ENCODE results near the gene U2SURP. TPM values are rescaled to one million over a fixed set of nuclear protein-coding genes. Genes with fewer than 3 reads are reported as not detected.

Gene U2SURP
- total RNA-seq, 1 donor from 2014 or later = 68.6 TPM

DNA sequence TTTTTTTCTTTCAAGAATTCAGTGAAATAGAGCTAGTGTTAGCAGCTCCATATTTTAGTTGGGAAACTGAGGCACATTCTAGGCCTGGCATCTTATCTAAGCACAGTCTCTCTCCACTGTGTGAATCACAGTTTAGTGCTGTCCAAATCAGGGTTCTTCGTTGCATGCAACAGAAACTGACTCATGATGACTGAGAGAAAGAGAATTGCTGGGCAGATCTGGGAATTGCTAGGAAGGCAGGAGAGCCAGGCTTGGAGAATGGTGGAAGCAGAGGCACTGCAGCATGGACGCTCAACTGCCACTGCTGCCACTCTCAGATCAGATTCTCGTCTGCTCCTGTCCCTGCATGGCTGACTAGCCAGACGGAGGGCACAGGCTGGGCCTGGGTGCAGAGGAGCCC, 77.5 kb downstream of the U2SURP start:
- DNase-seq (ENCODE audit: low spot score in 2 of 2) = no peak
- intact Hi-C loops (cut with DNase I) = no loop called here
- H3K27me3 ChIP-seq = no peaks in the 10 kb centered on the region
- TF ChIP-seq, protein P1, sequence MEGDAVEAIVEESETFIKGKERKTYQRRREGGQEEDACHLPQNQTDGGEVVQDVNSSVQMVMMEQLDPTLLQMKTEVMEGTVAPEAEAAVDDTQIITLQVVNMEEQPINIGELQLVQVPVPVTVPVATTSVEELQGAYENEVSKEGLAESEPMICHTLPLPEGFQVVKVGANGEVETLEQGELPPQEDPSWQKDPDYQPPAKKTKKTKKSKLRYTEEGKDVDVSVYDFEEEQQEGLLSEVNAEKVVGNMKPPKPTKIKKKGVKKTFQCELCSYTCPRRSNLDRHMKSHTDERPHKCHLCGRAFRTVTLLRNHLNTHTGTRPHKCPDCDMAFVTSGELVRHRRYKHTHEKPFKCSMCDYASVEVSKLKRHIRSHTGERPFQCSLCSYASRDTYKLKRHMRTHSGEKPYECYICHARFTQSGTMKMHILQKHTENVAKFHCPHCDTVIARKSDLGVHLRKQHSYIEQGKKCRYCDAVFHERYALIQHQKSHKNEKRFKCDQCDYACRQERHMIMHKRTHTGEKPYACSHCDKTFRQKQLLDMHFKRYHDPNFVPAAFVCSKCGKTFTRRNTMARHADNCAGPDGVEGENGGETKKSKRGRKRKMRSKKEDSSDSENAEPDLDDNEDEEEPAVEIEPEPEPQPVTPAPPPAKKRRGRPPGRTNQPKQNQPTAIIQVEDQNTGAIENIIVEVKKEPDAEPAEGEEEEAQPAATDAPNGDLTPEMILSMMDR (IDR thresholded peaks at IDR 0.05) = no peak
- no peaks in the 10 kb centered on the region for H3K4me1 ChIP-seq
- H3K4me3 ChIP-seq = no peak overlapping the region
- H3K27ac ChIP-seq = no peak overlapping the region
- no peaks in the 10 kb centered on the region for H3K9me3 ChIP-seq
- no peaks in the 10 kb centered on the region for H3K36me3 ChIP-seq

DNA sequence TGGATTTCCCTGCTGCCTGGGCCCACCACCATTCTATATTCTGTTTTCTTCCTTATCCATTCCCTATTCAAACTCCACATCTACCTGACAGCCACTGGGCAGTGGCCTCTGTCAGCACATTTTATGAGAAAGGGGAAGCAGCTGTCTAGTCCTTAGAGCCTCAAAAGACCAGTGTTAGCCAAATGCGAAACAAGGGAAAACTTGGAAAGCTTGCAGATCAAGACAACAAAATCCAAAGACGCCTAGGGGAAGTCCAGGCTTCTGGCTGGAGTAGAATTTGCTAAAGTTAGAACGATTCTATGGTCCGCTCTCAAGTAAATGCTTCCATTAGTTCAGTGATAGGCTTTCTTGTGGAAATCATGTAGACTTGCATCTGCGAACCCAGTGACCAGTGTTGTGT, 78.8 kb downstream of the U2SURP start:
- no peak overlapping the region for H3K27ac ChIP-seq
- H3K27me3 ChIP-seq = no peaks in the 10 kb centered on the region
- DNase-seq (ENCODE audit: low spot score in 2 of 2) = no peak
- no peak overlapping the region for H3K4me3 ChIP-seq
- H3K4me1 ChIP-seq = no peaks in the 10 kb centered on the region
- H3K36me3 ChIP-seq = no peaks in the 10 kb centered on the region
- H3K9me3 ChIP-seq = no peaks in the 10 kb centered on the region
- TF ChIP-seq, protein P1 (IDR thresholded peaks at IDR 0.05) = no peak
- intact Hi-C loops (cut with DNase I) = no loop called here

DNA sequence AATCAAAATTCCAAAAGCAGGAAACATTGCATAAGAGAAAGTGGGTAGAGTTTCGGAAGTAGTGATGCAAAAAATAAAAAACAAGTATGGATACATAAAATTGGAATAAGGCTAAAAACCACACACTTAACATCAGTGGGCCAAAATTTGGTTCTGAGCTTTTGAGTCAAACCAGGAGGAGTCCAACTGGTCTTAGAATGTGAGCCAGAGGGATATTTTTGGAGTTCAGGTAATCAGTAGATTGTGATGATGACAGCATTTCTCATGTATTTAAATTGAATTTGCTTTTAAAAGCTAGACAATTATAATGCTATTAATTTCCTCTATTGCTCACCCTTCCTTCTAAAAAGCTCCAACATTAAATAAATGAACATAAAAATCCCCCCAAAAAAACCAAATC, 80.0 kb downstream of the U2SURP start:
- H3K27me3 ChIP-seq = no peaks in the 10 kb centered on the region
- H3K4me1 ChIP-seq = no peaks in the 10 kb centered on the region
- H3K9me3 ChIP-seq = no peaks in the 10 kb centered on the region
- intact Hi-C loops (cut with DNase I) = no loop called here
- TF ChIP-seq, protein P1 (IDR thresholded peaks at IDR 0.05) = no peak
- no peak overlapping the region for H3K4me3 ChIP-seq
- no peak overlapping the region for H3K27ac ChIP-seq
- no peaks in the 10 kb centered on the region for H3K36me3 ChIP-seq
- no peak for DNase-seq (ENCODE audit: low spot score in 2 of 2)

DNA sequence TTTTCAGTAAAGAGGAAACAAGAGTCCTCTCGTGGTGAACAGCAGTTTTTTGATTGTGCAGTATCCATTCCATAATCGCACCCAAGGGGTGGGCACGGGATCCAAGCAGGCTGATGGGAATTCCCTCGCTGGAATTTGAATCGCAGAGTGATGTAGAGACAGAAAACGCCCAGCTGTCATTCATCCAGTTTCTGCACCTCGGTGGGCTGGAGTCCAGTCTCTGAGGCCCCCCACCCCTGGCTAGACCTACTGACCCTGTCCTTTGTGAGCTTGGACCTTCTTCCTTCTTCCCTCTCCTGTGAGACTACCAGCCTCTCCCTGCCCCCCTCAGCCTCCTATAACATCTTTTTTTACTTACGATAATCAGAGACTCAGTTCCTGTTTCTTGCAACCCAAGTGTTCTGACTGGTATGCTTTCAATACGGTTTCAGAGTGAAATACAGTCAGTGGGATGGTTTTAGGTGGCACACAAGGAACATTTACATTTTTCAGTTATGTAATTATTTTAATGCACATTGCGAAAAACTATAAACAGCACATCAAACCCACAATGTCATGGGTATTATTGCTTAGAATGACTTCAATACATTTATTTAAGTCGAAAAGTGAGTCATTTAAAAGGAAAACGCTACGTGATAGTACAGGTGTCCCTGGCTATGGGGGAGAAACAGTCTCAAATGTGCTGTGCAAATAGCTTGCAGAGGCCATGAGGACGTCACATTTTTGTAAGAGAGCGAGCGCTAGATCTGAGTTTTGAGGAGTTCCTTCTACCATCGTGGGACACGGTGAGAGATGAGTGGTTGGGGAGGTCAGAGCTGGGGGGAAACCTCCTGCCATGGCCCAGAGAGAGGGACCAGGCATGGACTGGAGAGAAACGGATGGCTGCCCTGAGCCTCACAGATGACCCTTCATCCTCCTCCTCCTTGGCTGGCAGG, 80.7 kb downstream of the U2SURP start:
- no peak for DNase-seq (ENCODE audit: low spot score in 2 of 2)
- no peaks in the 10 kb centered on the region for H3K36me3 ChIP-seq
- TF ChIP-seq, protein P1 (IDR thresholded peaks at IDR 0.05) = no peak
- no peaks in the 10 kb centered on the region for H3K27me3 ChIP-seq
- intact Hi-C loops (cut with DNase I) = no loop called here
- no peak overlapping the region for H3K27ac ChIP-seq
- no peaks in the 10 kb centered on the region for H3K9me3 ChIP-seq
- H3K4me1 ChIP-seq = no peaks in the 10 kb centered on the region
- H3K4me3 ChIP-seq = no peak overlapping the region

DNA sequence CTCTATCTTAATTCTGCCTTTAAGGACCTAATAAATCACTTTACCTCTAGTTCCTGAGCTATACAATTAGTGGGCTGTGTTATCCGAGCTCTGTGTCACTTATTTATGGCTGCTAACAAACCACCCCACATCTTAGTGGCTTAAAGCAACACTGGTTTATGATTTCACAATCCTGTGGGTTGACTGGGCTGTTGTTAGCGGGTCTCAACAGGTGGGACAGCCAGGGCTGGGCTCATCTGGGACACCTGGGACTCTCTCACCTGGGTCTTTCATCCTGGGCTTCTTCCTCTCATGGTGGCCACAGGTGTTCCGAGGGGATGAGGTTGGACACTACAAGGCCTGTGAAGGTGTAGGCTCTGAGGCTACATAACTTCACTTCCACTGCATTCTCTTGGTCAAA, 82.4 kb downstream of the U2SURP start:
- intact Hi-C loops (cut with DNase I) = no loop called here
- no peaks in the 10 kb centered on the region for H3K27me3 ChIP-seq
- no peak for DNase-seq (ENCODE audit: low spot score in 2 of 2)
- no peak overlapping the region for H3K4me3 ChIP-seq
- H3K27ac ChIP-seq = no peak overlapping the region
- H3K9me3 ChIP-seq = no peaks in the 10 kb centered on the region
- TF ChIP-seq, protein P1 (IDR thresholded peaks at IDR 0.05) = no peak
- no peaks in the 10 kb centered on the region for H3K36me3 ChIP-seq
- H3K4me1 ChIP-seq = no peaks in the 10 kb centered on the region

Data from ascending aorta (tissue), 2 donors.